IMR-90 (cell line): ENCODE data around the gene TCOF1.

ENCODE experiments used
- CEBPB ChIP-seq: IDR thresholded peaks from 2 replicates; pipeline ENCODE4 v1.6.1; 2012; ENCODE audit warnings: low read depth, low read length, improper control_type of control experiment
- FOS ChIP-seq: fragments of 150-350 bp; IDR thresholded peaks from 2 replicates; pipeline ENCODE4 v1.6.1; 2016; ENCODE audit warnings: low read depth, low read length
- MAFK ChIP-seq: IDR thresholded peaks from 2 replicates; pipeline ENCODE4 v1.6.1; 2012; ENCODE audit warnings: low read depth, low read length, improper control_type of control experiment
- MAZ ChIP-seq: IDR thresholded peaks from 2 replicates; pipeline ENCODE4 v1.6.1; 2012; ENCODE audit warnings: low read depth, mild to moderate bottlenecking, low read length, improper control_type of control experiment, moderate library complexity, borderline replicate concordance
- MXI1 ChIP-seq: IDR thresholded peaks from 2 replicates; pipeline ENCODE4 v1.6.1; 2012; ENCODE audit warnings: low read depth, mild to moderate bottlenecking, low read length, moderate library complexity, borderline replicate concordance
- NFE2L2 ChIP-seq: fragments of 150-350 bp; IDR thresholded peaks from 2 replicates; pipeline ENCODE4 v1.6.1; 2016; ENCODE audit warnings: low read depth, mild to moderate bottlenecking, low read length
- POLR2A ChIP-seq: IDR thresholded peaks from 2 replicates; pipeline ENCODE4 v1.6.1; 2012; ENCODE audit warnings: mild to moderate bottlenecking, low read depth, low read length
- RAD21 ChIP-seq: IDR thresholded peaks from 2 replicates; pipeline ENCODE4 v1.6.1; 2012; ENCODE audit warnings: low read length, improper control_type of control experiment
- RCOR1 ChIP-seq: IDR thresholded peaks from 2 replicates; pipeline ENCODE4 v1.6.1; 2012; ENCODE audit warnings: mild to moderate bottlenecking, low read length, improper control_type of control experiment; ENCODE audit not compliant: insufficient replicate concordance
- RFX5 ChIP-seq: IDR thresholded peaks from 2 replicates; pipeline ENCODE4 v1.8.0; 2012; ENCODE audit warnings: low read depth, mild to moderate bottlenecking, low read length, moderate library complexity
- TF ChIP-seq, protein P1 (sequence below): conservative IDR thresholded peaks from 2 replicates; pipeline ENCODE4 v1.5.1; 2012; ENCODE audit warnings: mild to moderate bottlenecking, low read depth, low read length, improper control_type of control experiment
- TF ChIP-seq, protein P2 (sequence below): fragments of 150-350 bp; IDR thresholded peaks from 2 replicates; pipeline ENCODE4 v1.6.1; 2016; ENCODE audit warnings: low read depth, mild to moderate bottlenecking, low read length, moderate library complexity, borderline replicate concordance
- TF ChIP-seq, protein P3 (sequence below): fragments of 150-350 bp; IDR thresholded peaks from 2 replicates; pipeline ENCODE4 v1.6.1; 2017; ENCODE audit warnings: mild to moderate bottlenecking, antibody characterized with exemption, low read length, low read depth

DNA sequence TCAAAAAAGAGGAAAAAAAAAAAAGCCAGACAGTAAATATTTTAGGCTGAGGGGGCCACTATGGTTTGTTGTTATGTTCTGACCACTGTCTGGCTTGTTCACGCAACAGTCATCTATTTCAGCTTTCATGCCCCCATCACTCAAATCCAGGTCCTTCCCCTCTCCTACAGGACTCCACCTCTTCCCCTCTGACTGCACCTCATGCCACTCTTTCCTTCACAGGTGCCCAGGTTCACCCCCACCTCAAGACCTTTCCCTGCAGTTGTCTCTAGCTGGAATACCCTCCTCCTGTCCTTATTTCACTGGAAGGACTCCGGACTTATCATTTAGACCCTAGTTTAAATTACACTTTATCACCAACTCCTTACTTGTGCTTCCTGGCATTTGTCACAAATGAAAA is 88.6 kb downstream of the TCOF1 start:
- TF ChIP-seq, protein P1, sequence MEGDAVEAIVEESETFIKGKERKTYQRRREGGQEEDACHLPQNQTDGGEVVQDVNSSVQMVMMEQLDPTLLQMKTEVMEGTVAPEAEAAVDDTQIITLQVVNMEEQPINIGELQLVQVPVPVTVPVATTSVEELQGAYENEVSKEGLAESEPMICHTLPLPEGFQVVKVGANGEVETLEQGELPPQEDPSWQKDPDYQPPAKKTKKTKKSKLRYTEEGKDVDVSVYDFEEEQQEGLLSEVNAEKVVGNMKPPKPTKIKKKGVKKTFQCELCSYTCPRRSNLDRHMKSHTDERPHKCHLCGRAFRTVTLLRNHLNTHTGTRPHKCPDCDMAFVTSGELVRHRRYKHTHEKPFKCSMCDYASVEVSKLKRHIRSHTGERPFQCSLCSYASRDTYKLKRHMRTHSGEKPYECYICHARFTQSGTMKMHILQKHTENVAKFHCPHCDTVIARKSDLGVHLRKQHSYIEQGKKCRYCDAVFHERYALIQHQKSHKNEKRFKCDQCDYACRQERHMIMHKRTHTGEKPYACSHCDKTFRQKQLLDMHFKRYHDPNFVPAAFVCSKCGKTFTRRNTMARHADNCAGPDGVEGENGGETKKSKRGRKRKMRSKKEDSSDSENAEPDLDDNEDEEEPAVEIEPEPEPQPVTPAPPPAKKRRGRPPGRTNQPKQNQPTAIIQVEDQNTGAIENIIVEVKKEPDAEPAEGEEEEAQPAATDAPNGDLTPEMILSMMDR: no peak
- TF ChIP-seq, protein P2, sequence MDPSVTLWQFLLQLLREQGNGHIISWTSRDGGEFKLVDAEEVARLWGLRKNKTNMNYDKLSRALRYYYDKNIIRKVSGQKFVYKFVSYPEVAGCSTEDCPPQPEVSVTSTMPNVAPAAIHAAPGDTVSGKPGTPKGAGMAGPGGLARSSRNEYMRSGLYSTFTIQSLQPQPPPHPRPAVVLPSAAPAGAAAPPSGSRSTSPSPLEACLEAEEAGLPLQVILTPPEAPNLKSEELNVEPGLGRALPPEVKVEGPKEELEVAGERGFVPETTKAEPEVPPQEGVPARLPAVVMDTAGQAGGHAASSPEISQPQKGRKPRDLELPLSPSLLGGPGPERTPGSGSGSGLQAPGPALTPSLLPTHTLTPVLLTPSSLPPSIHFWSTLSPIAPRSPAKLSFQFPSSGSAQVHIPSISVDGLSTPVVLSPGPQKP: no peak
- TF ChIP-seq NFE2L2: no peak
- no peak for TF ChIP-seq RAD21
- no peak for TF ChIP-seq POLR2A
- no peak for TF ChIP-seq MAFK
- TF ChIP-seq MXI1: no peak
- TF ChIP-seq, protein P3, sequence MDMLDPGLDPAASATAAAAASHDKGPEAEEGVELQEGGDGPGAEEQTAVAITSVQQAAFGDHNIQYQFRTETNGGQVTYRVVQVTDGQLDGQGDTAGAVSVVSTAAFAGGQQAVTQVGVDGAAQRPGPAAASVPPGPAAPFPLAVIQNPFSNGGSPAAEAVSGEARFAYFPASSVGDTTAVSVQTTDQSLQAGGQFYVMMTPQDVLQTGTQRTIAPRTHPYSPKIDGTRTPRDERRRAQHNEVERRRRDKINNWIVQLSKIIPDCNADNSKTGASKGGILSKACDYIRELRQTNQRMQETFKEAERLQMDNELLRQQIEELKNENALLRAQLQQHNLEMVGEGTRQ: no peak
- no peak for TF ChIP-seq FOS
- no peak for TF ChIP-seq CEBPB
- no peak for TF ChIP-seq MAZ
- TF ChIP-seq RFX5: no peak
- no peak for TF ChIP-seq RCOR1
